Stomach (tissue), 9 donors: Measurements from ENCODE around the gene TBX3. TPM values are rescaled to one million over a fixed set of nuclear protein-coding genes. Genes with fewer than 3 reads are reported as not detected.

Source experiments
- DNase-seq, 2 donors: peaks; one replicate each; pipeline versions ENCODE4 v3.0.0 to v3.0.0-alpha.2; 2013 to 2019
- H3K27ac ChIP-seq, 5 donors: fragments of 200-600 bp in 4 of 5; sonication (generic) in 4 of 5; one replicate each; pipeline ENCODE4 v1.5.1; 2013 to 2019; ENCODE audit warnings: mild to moderate bottlenecking in 1 of 5, moderate library complexity in 1 of 5
- H3K27me3 ChIP-seq, 3 donors: fragments of 200-600 bp; sonication (generic); one replicate each; pipeline ENCODE4 v1.5.1; 2017 to 2019; ENCODE audit warnings: mixed run types in 1 of 3
- H3K36me3 ChIP-seq, 4 donors: fragments of 200-600 bp; sonication (generic); 1 replicate in 3 of 4; 2 replicates in 1 of 4; pipeline ENCODE4 v1.5.1; 2016 to 2019
- H3K4me1 ChIP-seq, 4 donors: fragments of 200-600 bp; sonication (generic); one replicate each; pipeline ENCODE4 v1.5.1; 2016 to 2019
- H3K4me3 ChIP-seq, 4 donors: fragments of 200-600 bp; sonication (generic) in 3 of 4; one replicate each; pipeline ENCODE4 v1.5.1; 2016 to 2019; ENCODE audit warnings: mild to moderate bottlenecking in 1 of 4
- H3K9me3 ChIP-seq, 4 donors: fragments of 200-600 bp; sonication (generic); one replicate each; pipeline ENCODE4 v1.5.1; 2016 to 2019
- CTCF ChIP-seq, 7 experiments: fragments of 450-650 bp in 4 of 7; fragments of 200-600 bp in 3 of 7; sonication (generic) in 3 of 7; IDR thresholded peaks; one replicate each; pipeline ENCODE4 v1.5.1; 2016 to 2019; ENCODE audit warnings: antibody characterized with exemption in 7 of 7, control low read depth in 2 of 7, mild to moderate bottlenecking in 1 of 7
- EP300 ChIP-seq: sonication (generic); formaldehyde crosslinking; IDR thresholded peaks from one replicate; pipeline ENCODE4 v1.6.1; 2017; ENCODE audit warnings: antibody characterized with exemption
- POLR2A ChIP-seq, 4 donors: fragments of 450-650 bp; IDR thresholded peaks; one replicate each; pipeline ENCODE4 v1.6.1; 2016; ENCODE audit warnings: antibody characterized with exemption in 4 of 4, control low read depth in 2 of 4, mild to moderate bottlenecking in 1 of 4, moderate library complexity in 1 of 4
- POLR2AphosphoS5 ChIP-seq, 3 donors: sonication (generic); formaldehyde crosslinking; IDR thresholded peaks; one replicate each; pipeline ENCODE4 v1.6.1; 2016; ENCODE audit warnings: antibody characterized with exemption in 3 of 3
- WGBS, 5 donors: extraction: QIAGEN DNeasy Blood & Tissue Kit in 3 of 5; methylation state at CpG; one replicate each; pipeline versions ENCODE4 v1.1.5 to v1.1.7; 2013 to 2018; 5-methylcytosine and 5-hydroxymethylcytosine counted together
- intact Hi-C: fragments of 100-400 bp; cut with DNase I; formaldehyde crosslinking; loops from one replicate; pipeline ENCODE4 v1.15.1; 2023; ENCODE audit warnings: low total_unique reads
- polyA plus RNA-seq, 3 donors: library from polyadenylated mRNA; stranded (reverse); fragments of 200-250 nt; gene quantifications; one replicate each; pipeline ENCODE4 v1.2.3, GENCODE V29; 2013
- total RNA-seq, 5 donors: library from RNA; depleted of rRNA; stranded (reverse); fragments of >200 nt; gene quantifications; one replicate each; pipeline versions ENCODE4 v1.1.0 to v1.2.3, GENCODE V29; 2014 to 2016
- donor health status: healthy with polysubstance abuse.
- donor health status: Bipolar disorder and iron deficiency.
- donor health status: healthy.

TBX3 gene
- total and polyA plus RNA-seq, 8 donors: 2.5 to 12.7 (median 5.7) TPM; not detected in 1

GRCh38 chr12:114673169-114673833 lies 10.7 kb downstream of the TBX3 start:
- peak in 1 of 2 donors; percentile 83 for DNase-seq
- 47 to 63% (median 60%) methylated on average over 10 of the region's 10 CpGs for WGBS, 5 donors
- intact Hi-C loops: loop anchor here (10.0 kb wide), 1 partner anchor 952 kb away; no protein-coding TSS in a partner anchor

DNA sequence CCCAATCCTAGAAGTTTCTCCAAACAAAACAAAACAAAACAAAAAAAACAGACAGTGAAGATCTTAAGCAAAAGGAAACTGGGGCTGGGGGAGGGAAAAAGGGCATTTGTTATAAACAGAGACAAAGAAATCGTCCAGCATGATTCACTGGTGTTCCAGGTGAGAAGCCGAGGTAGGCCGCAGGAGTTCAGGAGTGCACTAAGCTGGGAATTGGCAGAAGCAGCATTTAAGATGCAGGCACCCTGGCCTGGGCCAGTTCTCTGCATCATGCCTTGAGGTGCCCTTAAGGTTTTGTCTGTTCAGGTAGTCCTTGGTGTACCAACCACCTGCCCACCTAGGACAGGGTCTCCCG lies 11.2 kb downstream of the TBX3 start:
- Histone ChIP-seq H3K27ac (peak overlapping the region in 3 of 5 donors; percentile 15 to 33 (median 15)), H3K36me3 (peaks cover 0 to 28% (median 18%) of the 10 kb centered on the region in 4 donors), H3K27me3 (peaks cover 0 to 95% (median 50%) of the 10 kb centered on the region in 3 donors), H3K4me3 (no peak overlapping the region), H3K9me3 (no peaks in the 10 kb centered on the region), H3K4me1 (peaks cover 10 to 33% (median 17%) of the 10 kb centered on the region in 4 donors)
- 66 to 81% (median 79%) methylated on average over 4 of the region's 4 CpGs for WGBS, 5 donors
- no peak for DNase-seq
- TF ChIP-seq CTCF (IDR thresholded peaks at IDR 0.05) (no peak), EP300 (no peak), POLR2A (IDR thresholded peaks at IDR 0.05) (no peak), POLR2AphosphoS5 (IDR thresholded peaks at IDR 0.05) (no peak)
- intact Hi-C loops: loop anchor here (10.0 kb wide), 1 partner anchor 952 kb away; no protein-coding TSS in a partner anchor

More at GRCh38 chr12:114673169-114673833, 10.7 kb downstream of the TBX3 start:
- Histone ChIP-seq H3K4me1 (peaks cover 7 to 28% (median 12%) of the 10 kb centered on the region in 4 donors), H3K4me3 (no peak overlapping the region), H3K27me3 (peaks cover 0 to 95% (median 49%) of the 10 kb centered on the region in 3 donors), H3K36me3 (peaks cover 0 to 28% (median 18%) of the 10 kb centered on the region in 4 donors), H3K9me3 (no peaks in the 10 kb centered on the region), H3K27ac (peak overlapping the region in 4 of 5 donors; percentile 15 to 33 (median 28))
- TF ChIP-seq POLR2AphosphoS5 (IDR thresholded peaks at IDR 0.05) (no peak), POLR2A (IDR thresholded peaks at IDR 0.05) (no peak), EP300 (no peak), CTCF (IDR thresholded peaks at IDR 0.05) (no peak)

DNA sequence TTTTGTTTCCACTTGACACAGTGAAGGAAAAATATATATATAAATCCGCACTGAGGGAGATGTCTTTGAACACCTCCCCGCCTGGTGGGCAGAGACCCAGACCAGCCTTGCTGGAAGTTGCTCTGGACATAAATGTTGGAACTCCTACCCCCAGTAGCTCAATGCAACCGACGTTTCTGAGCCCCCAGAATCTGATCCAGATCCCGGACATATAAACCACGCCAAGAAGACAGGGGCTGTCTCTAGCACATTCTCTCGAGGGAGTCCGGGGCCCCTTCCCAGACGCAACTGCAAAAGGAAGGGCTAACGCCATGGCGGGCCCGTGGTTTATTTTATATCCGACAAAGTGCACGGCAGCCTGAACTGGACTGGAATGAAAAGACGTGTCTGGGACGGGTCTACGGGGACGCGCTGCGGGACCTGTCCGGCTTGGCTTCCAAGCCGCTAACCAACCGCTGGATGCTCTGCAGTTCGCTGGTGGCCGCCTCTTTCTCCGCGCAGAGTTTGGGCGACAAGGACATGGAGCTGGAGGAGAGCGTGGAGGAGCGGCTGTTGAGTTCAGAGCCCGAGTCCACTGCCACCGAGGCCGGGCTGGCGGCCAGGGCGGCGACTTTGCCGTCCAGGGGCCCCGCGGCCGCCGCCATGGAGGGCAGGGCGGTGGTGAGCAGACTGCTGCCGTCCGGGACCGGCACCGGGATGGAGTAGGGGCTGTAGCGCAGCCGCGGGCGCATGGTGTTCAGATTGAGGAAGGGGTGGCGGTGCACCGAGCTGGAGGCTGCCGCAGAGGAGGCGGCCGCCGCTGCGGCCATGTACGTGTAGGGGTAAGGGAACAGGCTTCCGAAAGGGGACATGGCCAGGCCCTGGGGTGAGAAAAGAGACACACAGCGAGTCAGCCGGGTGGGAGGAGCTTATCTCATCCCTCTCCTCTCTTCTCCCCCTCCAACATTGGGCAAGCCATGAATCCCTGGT lies 12.2 kb downstream of the TBX3 start:
- H3K4me3 ChIP-seq: peak overlapping the region in 1 of 4 donors; percentile 11
- peaks cover 0 to 28% (median 18%) of the 10 kb centered on the region in 4 donors for H3K36me3 ChIP-seq

More for the DNA sequence above, 12.2 kb downstream of the TBX3 start:
- no peaks in the 10 kb centered on the region for H3K9me3 ChIP-seq
- intact Hi-C loops: loop anchor here (10.0 kb wide), 1 partner anchor 953 kb away; no protein-coding TSS in a partner anchor
- TF ChIP-seq CTCF (IDR thresholded peaks at IDR 0.05): no peak
- no peak for TF ChIP-seq EP300
- TF ChIP-seq POLR2AphosphoS5 (IDR thresholded peaks at IDR 0.05): no peak
- TF ChIP-seq POLR2A (IDR thresholded peaks at IDR 0.05): no peak
- 23 to 58% (median 42%) methylated on average over 61 of the region's 61 CpGs for WGBS, 5 donors
- H3K27me3 ChIP-seq: peaks cover 7 to 99% (median 61%) of the 10 kb centered on the region in 3 donors
- H3K4me1 ChIP-seq: peaks cover 10 to 43% (median 25%) of the 10 kb centered on the region in 4 donors
- peak overlapping the region in 4 of 5 donors; percentile 12 to 60 (median 38) for H3K27ac ChIP-seq
- no peak for DNase-seq
